ENCODE results near the gene NCKAP5L.

Gene NCKAP5L

DNA sequence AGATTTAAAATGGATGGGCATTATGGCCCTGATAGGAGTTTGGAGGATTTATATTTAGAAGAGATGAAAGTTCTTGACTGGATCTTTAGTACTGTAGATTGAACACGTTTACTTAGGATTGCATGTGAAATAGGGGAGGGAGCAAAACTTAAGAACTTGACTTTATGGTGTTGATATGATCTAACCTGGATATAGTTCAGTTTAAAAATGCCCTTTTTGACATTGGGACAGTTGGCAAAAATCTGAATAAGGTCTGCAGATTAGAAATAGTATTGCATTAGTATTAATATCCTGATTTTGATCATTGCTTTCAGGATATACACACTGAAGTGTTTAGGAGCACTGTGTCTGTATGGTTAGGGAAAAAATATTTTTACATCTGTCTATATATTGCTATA, 77.2 kb downstream of the NCKAP5L start:
- no peak for DNase-seq
- in situ Hi-C loops (cut with MboI; ENCODE audit: low pct_unique_long_range_greater_than_20kb, low sequenced_read_pairs) = no loop called here

DNA sequence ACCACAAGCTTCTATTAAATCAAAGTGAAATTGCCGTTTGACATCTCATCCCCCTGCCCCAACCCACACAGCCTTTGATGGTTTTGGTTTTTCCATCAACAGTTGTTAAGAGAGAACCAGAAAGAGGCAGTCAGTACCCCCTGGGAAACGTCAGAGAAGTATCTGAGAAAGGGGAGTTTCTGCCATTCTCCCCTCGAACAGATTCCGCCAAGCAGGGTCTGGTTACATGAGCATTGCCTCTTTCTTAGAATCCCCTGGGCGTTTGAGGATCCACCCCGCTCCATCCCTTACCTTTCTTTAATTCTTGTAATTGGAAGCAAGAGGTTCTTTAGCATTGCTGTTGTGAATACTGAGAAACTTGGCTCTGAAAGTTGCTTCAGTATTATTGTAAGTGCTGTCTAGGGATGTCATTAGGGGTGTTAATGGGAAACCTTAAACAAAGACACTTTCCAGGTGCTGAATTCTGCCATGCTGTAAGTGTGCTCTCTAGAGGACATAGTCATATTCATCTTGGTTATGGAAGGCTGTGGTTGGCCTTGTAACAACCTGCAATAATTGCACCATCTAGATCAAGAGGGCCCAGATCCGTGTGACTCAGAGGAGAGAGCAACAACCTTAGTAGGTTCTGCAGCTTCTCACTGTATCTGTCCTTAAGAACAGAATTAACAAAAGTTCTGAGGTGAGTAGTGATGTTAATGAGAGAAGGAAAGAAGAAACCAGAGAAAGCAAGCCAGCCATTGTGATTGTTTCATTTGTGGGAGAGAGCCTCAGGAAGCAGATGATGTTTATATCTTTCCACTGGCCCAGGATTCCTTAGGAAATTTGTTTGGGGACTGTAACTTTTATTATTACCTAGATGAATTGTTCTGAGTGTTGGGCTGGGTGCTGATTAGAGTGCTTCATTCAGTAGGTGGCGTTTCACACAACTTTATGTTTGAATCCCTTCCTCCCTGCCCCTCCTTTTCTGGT, 77.9 kb downstream of the NCKAP5L start:
- DNase-seq = peak; percentile 20
- in situ Hi-C loops (cut with MboI; ENCODE audit: low pct_unique_long_range_greater_than_20kb, low sequenced_read_pairs) = no loop called here

GRCh38 chr12:49748800-49749199, 79.4 kb downstream of the NCKAP5L start:
- no peak for DNase-seq
- in situ Hi-C loops (cut with MboI; ENCODE audit: low pct_unique_long_range_greater_than_20kb, low sequenced_read_pairs) = no loop called here

DNA sequence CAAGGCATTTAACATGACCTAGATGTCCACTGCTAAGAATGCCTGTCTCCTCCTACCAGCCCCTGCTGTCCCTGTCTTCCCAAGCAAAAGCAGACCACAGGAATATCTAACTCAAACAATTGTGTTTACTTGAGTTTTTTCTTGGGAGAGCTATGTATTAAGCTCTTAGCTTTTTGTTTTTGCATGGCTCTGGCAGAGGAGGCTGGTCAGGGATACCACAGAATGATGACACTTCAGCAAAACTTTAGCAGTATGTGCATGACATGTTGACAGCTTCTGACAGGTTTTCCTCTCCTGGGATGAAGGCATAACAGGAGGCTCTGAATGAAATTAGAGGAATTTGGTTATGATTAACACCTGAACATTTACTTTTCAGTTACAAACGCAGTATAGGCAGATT, 79.9 kb downstream of the NCKAP5L start:
- DNase-seq = no peak
- in situ Hi-C loops (cut with MboI; ENCODE audit: low pct_unique_long_range_greater_than_20kb, low sequenced_read_pairs) = no loop called here

DNA sequence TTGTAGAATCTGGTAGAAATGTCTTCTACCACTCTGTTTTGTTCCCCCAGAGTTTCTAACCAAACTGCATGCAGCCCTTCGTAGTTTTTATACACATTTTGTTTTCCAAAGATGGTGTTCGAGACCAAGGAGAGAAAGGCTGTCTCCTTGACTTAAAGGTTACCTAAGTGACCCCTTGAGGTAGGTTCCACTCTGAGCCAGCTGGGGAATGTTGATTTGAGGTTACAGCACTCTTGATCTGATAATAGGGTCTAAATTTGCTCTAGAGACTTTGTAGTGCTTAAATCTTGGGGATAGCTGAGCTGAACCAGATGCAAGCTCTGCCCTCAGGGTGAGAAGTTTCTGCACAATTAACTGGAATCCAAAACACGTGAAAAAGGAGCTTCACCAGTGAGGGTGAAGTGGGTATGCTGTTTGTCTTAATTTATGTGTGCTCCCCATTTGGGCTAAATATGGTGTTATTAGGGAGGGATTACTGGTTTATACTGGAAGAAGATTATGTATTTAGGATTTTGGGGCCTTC, 83.8 kb downstream of the NCKAP5L start:
- in situ Hi-C loops (cut with MboI; ENCODE audit: low pct_unique_long_range_greater_than_20kb, low sequenced_read_pairs) = no loop called here
- DNase-seq = no peak

DNA sequence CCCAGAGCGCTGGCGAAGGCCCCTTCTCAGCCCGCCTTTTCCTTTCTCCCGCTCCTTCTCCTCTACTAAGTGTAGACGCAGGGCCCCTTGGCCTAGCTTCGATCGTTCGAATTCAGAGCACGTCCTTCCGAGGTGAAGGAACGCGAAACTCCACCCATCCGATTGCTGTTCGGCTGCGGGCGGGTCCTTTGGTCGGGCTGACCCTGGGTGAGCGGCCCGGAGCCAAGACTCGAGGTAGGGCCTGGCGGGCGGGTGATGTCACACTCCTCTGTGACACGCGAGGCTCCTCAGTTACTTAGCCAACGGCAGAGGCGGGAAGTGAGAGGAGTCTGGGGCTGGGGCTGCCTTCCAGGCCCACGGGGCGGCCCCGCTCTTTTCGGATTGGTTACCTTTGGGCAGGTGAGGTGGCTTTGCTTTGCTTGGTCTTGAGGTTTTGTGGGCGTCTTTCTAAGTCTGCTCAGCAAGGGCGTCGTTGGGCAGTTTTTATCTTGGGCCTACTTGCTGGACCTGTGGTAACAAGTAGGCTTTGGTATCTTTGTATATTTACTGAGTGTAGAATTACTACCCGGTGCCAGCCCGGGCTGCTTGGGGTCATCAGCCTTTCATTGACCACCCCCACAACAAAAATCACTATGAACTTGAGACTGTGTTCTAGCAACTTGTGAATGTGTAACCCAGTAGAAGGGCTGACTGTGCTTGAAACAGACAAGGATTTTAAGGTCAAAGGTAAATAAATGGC, 86.2 kb downstream of the NCKAP5L start:
- DNase-seq = peak; percentile 90

More for the DNA sequence above, 86.2 kb downstream of the NCKAP5L start:
- in situ Hi-C loops (cut with MboI; ENCODE audit: low pct_unique_long_range_greater_than_20kb, low sequenced_read_pairs) = no loop called here
